NCI-H2029 (cell line): Measurements from ENCODE around the gene GRHL3.

Experiments
- DNase-seq: peaks from one replicate; lab custom pipeline; 2025; lab: John Stamatoyannopoulos, UW

Gene GRHL3

DNA sequence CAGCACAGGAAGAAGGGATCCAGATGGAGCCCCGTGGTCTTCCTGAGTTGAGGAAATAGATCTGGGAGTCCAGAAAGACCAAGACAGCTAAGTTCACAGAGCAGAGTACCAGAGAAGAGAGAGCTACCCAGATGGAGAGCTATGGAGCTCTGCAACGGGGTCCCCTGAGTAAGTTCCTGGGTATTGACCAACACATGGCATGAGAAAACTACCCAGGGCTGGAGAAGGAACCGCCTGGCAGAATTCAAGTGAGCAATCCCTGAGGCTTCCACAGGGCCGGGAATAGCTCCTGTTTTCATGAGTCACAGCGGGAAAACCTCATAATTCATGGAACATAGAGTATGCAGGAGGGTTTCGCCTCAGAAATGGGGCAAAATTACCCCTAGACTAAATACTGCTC, 74.7 kb downstream of the GRHL3 start:
- DNase-seq, result no peak

DNA sequence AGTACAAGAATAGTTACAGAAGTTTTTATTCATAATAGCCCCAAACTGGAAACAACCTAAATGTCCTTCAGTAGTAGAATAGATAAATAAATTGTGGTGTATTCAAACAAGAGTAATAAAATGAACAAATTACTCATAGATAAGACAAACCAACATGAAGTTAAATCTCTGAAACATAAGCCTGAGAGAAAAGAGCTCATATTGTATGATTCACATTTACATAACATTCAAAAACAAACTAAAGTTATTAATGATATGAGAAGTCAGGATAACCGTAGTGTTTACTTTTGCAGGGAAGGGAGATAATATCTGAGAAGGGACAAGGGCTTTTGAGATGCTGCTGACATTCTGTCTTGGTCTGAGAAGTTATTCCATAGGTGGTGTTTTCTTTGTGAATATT, 80.9 kb downstream of the GRHL3 start:
- no peak for DNase-seq

DNA sequence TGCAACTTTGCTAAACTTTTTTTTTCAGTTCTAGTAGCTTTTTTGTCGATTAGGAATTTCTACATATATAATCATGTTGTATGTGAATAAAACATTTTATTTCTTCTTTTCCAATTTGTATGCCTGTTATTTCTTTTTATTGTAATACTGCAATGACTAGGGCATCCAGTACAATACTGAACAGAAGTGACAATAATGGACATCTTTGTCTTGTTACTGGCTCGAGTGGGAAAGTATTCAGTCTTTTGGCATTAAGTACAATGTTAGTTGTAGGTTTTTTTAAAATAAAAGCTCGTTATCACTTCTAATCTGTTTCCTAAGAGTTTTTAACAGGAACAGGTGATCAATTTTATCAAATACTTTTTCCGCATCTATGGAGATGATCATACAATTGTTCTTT, 84.6 kb downstream of the GRHL3 start:
- no peak for DNase-seq
